WTC11 (cell line): Measurements from ENCODE around the gene ARHGAP6. TPM values are rescaled to one million over a fixed set of nuclear protein-coding genes. Genes with fewer than 3 reads are reported as not detected.

Experiments used
- ATAC-seq: fragments of 200-7000 bp; cut with Tn5 transposase; 2 replicates; pipeline ENCODE4 v1.10.0; 2021; ENCODE audit warnings: mild to moderate bottlenecking, moderate library complexity
- CTCF ChIA-PET: fragments of 300-600 bp; sonication (Branson Sonifier 250); formaldehyde crosslinking; loops from one replicate; lab custom pipeline; 2021; ENCODE audit warnings: antibody characterized with exemption; lab: Charles Lee
- POLR2A ChIA-PET: fragments of 350-600 bp; sonication (Branson Sonifier 250); formaldehyde crosslinking; loops from one replicate; lab custom pipeline; 2021; ENCODE audit warnings: antibody characterized with exemption; lab: Charles Lee
- DNase-seq: peaks from one replicate; pipeline ENCODE4 v3.0.0; 2021; ENCODE audit warnings: low spot score
- H3K27ac Mint-ChIP-seq: 2 replicates; pipeline ENCODE4 v1.8.0; 2021; ENCODE audit warnings: mixed read lengths
- H3K27me3 Mint-ChIP-seq: 2 replicates; pipeline ENCODE4 v1.8.0; 2021; ENCODE audit warnings: low read depth, mild to moderate bottlenecking, moderate library complexity, mixed read lengths
- H3K36me3 Mint-ChIP-seq: 2 replicates; pipeline ENCODE4 v1.8.0; 2021; ENCODE audit warnings: mixed read lengths
- H3K4me1 Mint-ChIP-seq: 2 replicates; pipeline ENCODE4 v1.8.0; 2022; ENCODE audit warnings: mixed read lengths
- H3K4me3 Mint-ChIP-seq: 2 replicates; pipeline ENCODE4 v1.8.0; 2021; ENCODE audit warnings: mild to moderate bottlenecking, moderate library complexity, mixed read lengths
- H3K9me3 Mint-ChIP-seq: 2 replicates; pipeline ENCODE4 v1.8.0; 2021; ENCODE audit warnings: mixed read lengths
- ARID4B ChIP-seq: sonication (generic); formaldehyde crosslinking; IDR thresholded peaks from 2 replicates; pipeline ENCODE4 v1.8.0; 2023; ENCODE audit warnings: missing genetic modification reagents, mild to moderate bottlenecking, borderline replicate concordance
- CBFB ChIP-seq: sonication (generic); formaldehyde crosslinking; IDR thresholded peaks from 2 replicates; pipeline ENCODE4 v1.8.1; 2022; ENCODE audit warnings: mild to moderate bottlenecking, low read depth, missing genetic modification reagents
- CREM ChIP-seq: sonication (generic); formaldehyde crosslinking; IDR thresholded peaks from 2 replicates; pipeline ENCODE4 v1.8.1; 2022; ENCODE audit warnings: mild to moderate bottlenecking, missing genetic modification reagents, moderate library complexity
- EMX1 ChIP-seq: fragments of 250-450 bp; sonication (Bioruptor Pico); IDR thresholded peaks from 2 replicates; pipeline ENCODE4 v1.8.0; 2021; ENCODE audit warnings: mild to moderate bottlenecking
- GTF2I ChIP-seq: fragments of 250-450 bp; sonication (Bioruptor Pico); conservative IDR thresholded peaks from 2 replicates; pipeline ENCODE4 v1.4.0; 2021; ENCODE audit warnings: mild to moderate bottlenecking
- NFE2L1 ChIP-seq: sonication (generic); formaldehyde crosslinking; IDR thresholded peaks from 2 replicates; pipeline ENCODE4 v1.8.1; 2023; ENCODE audit warnings: missing genetic modification reagents
- NR3C1 ChIP-seq: sonication (generic); formaldehyde crosslinking; conservative IDR thresholded peaks from 2 replicates; pipeline ENCODE4 v1.8.1; 2023; ENCODE audit warnings: low read depth, mild to moderate bottlenecking, missing genetic modification reagents
- PRDM15 ChIP-seq: sonication (generic); formaldehyde crosslinking; IDR thresholded peaks from 2 replicates; pipeline ENCODE4 v1.8.0; 2022; ENCODE audit warnings: missing genetic modification reagents
- PRRX2 ChIP-seq: fragments of 250-450 bp; sonication (Bioruptor Pico); IDR thresholded peaks from 2 replicates; pipeline ENCODE4 v1.8.0; 2021; ENCODE audit warnings: mild to moderate bottlenecking
- SOX15 ChIP-seq: fragments of 250-450 bp; sonication (Bioruptor Pico); IDR thresholded peaks from 2 replicates; pipeline ENCODE4 v1.9.0; 2021; ENCODE audit warnings: mild to moderate bottlenecking
- TEAD4 ChIP-seq: sonication (generic); formaldehyde crosslinking; IDR thresholded peaks from 2 replicates; pipeline ENCODE4 v1.8.0; 2022; ENCODE audit warnings: mild to moderate bottlenecking, missing genetic modification reagents
- ZNF121 ChIP-seq: sonication (generic); formaldehyde crosslinking; IDR thresholded peaks from 2 replicates; pipeline ENCODE4 v1.8.0; 2023; ENCODE audit warnings: missing genetic modification reagents
- ZNF396 ChIP-seq: fragments of 250-450 bp; sonication (Bioruptor Pico); IDR thresholded peaks from 2 replicates; pipeline ENCODE4 v1.8.0; 2021; ENCODE audit warnings: mild to moderate bottlenecking, moderate library complexity, borderline replicate concordance
- ZNF532 ChIP-seq: fragments of 250-450 bp; sonication (Bioruptor Pico); IDR thresholded peaks from 2 replicates; pipeline ENCODE4 v1.9.0; 2021; ENCODE audit warnings: mild to moderate bottlenecking, borderline replicate concordance
- ZNF671 ChIP-seq: fragments of 250-450 bp; sonication (Bioruptor Pico); IDR thresholded peaks from 2 replicates; pipeline ENCODE4 v1.8.0; 2021; ENCODE audit warnings: mild to moderate bottlenecking
- total RNA-seq: library from RNA; stranded (reverse); gene quantifications from 3 replicates; pipeline ENCODE4 v1.2.3, GENCODE V29; 2021
- TF ChIP-seq, protein P1 (sequence below): fragments of 250-450 bp; sonication (Bioruptor Pico); IDR thresholded peaks from 2 replicates; pipeline ENCODE4 v1.8.0; 2021; ENCODE audit warnings: mild to moderate bottlenecking
- TF ChIP-seq, protein P2 (sequence below): sonication (generic); formaldehyde crosslinking; IDR thresholded peaks from 2 replicates; pipeline ENCODE4 v1.8.0; 2022; ENCODE audit warnings: mild to moderate bottlenecking, missing genetic modification reagents

ARHGAP6 gene
- total RNA-seq, 1 experiment from 2014 or later: 1.0 TPM

DNA sequence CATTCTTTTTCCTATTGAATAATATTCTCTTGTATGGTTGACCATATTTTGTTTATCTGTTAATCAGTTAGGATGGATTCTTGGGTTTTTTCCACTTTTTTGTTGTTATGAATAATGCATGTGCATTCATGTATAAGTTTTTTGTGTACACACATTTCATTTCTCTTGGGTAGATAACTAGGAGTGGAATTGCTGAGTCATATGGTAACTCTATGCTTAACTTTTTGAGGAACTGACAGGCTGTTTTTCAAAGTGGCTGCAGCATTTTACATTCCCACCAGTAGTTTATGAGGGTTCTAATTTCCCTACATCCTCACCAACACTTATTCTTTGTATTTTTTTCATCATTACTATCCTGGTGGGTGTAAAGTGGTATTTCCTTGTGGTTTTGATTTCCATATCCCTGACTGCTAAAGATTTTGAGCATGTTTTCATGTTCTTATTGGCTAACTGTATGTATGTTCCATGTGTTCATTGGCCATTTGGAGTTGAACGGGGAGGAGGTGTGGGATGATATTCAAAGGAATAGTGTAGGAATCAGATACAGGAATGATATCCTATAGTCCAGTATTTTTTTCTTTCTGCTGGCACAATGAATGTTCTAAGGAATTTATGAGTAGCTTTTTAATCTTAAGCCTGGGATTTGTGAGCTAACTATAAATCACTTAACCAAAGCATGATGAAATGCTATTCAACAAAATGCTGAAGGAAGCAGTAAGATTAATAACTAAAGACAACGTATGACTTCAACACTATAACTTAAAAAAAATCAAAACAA lies 258.2 kb downstream of the ARHGAP6 start:
- ChIA-PET POLR2A (no interaction called here), CTCF (no interaction called here)
- TF ChIP-seq ZNF121 (CRISPR knock-in tag) (no peak), GTF2I (CRISPR knock-in tag) (no peak), SOX15 (no peak), TEAD4 (CRISPR knock-in tag) (no peak), ZNF671 (CRISPR knock-in tag) (no peak), NR3C1 (CRISPR knock-in tag) (no peak), EMX1 (CRISPR knock-in tag) (no peak), CBFB (no peak), ZNF532 (CRISPR knock-in tag) (no peak), PRRX2 (CRISPR knock-in tag) (no peak)
- TF ChIP-seq, protein P1, sequence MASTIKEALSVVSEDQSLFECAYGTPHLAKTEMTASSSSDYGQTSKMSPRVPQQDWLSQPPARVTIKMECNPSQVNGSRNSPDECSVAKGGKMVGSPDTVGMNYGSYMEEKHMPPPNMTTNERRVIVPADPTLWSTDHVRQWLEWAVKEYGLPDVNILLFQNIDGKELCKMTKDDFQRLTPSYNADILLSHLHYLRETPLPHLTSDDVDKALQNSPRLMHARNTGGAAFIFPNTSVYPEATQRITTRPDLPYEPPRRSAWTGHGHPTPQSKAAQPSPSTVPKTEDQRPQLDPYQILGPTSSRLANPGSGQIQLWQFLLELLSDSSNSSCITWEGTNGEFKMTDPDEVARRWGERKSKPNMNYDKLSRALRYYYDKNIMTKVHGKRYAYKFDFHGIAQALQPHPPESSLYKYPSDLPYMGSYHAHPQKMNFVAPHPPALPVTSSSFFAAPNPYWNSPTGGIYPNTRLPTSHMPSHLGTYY (CRISPR knock-in tag): no peak

GRCh38 chrX:11406109-11406765 lies 259.5 kb downstream of the ARHGAP6 start:
- DNase-seq: no peak
- H3K4me3 Mint-ChIP-seq: no peak overlapping the region
- no peaks in the 10 kb centered on the region for H3K9me3 Mint-ChIP-seq
- ChIA-PET CTCF (no interaction called here), POLR2A (no interaction called here)
- no peak overlapping the region for H3K27ac Mint-ChIP-seq
- no peaks in the 10 kb centered on the region for H3K36me3 Mint-ChIP-seq
- no peaks in the 10 kb centered on the region for H3K4me1 Mint-ChIP-seq
- no peak for ATAC-seq
- TF ChIP-seq, protein P2, sequence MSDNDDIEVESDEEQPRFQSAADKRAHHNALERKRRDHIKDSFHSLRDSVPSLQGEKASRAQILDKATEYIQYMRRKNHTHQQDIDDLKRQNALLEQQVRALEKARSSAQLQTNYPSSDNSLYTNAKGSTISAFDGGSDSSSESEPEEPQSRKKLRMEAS: no peak
- TF ChIP-seq CREM (CRISPR knock-in tag) (no peak), ARID4B (CRISPR knock-in tag) (no peak), ZNF396 (CRISPR knock-in tag) (no peak), NFE2L1 (no peak), PRDM15 (no peak), EMX1 (CRISPR knock-in tag) (no peak)
- TF ChIP-seq, all 79 proteins: peak for 0
- H3K27me3 Mint-ChIP-seq: no peaks in the 10 kb centered on the region

More for the DNA sequence above, 258.2 kb downstream of the ARHGAP6 start:
- no peaks in the 10 kb centered on the region for H3K4me1 Mint-ChIP-seq
- H3K9me3 Mint-ChIP-seq: no peaks in the 10 kb centered on the region
- no peak overlapping the region for H3K27ac Mint-ChIP-seq
- no peak for ATAC-seq
- no peaks in the 10 kb centered on the region for H3K27me3 Mint-ChIP-seq
- H3K36me3 Mint-ChIP-seq: no peaks in the 10 kb centered on the region
- no peak for DNase-seq
- no peak overlapping the region for H3K4me3 Mint-ChIP-seq
